Measurements from ENCODE around the gene GCGR. TPM values are rescaled to one million over a fixed set of nuclear protein-coding genes. Genes with fewer than 3 reads are reported as not detected.
A peak's percentile ranks its signal among the peaks of the same experiment; 100 is the strongest.

GCGR gene
- total and polyA plus RNA-seq, 7 experiments from 2014 or later = not detected

- H3K36me3 ChIP-seq (ENCODE audit: control insufficient read depth in 2 of 3, insufficient read depth in 3 of 3, low read length in 3 of 3) = peaks cover 0 to 25% (median 0%) of the 10 kb centered on the region in 3 experiments
- H3K27ac ChIP-seq (ENCODE audit: low read depth, low read length) = no peak overlapping the region
- DNase-seq (no peak), ATAC-seq (peak; percentile 22)
- H3K27me3 ChIP-seq (ENCODE audit: control insufficient read depth in 2 of 2, insufficient read depth in 2 of 2, low read length in 2 of 2) = no peaks in the 10 kb centered on the region
- Mint-ChIP-seq H3K4me3 (no peak overlapping the region), H3K9me3 (no peaks in the 10 kb centered on the region), H3K4me1 (peaks cover 0 to 5% (median 3%) of the 10 kb centered on the region in 7 donors), H3K36me3 (peaks cover 0 to 2% (median 0%) of the 10 kb centered on the region in 5 donors), H3K27me3 (peaks cover 0 to 10% (median 8%) of the 10 kb centered on the region in 5 donors), H3K27ac (no peak overlapping the region)
- no peaks in the 10 kb centered on the region for H3K9me3 ChIP-seq (ENCODE audit: control insufficient read depth in 2 of 3, low read length in 3 of 3)
- H3K4me3 ChIP-seq (ENCODE audit: low read length) = no peak overlapping the region
- H3K4me1 ChIP-seq (ENCODE audit: control insufficient read depth in 2 of 2, insufficient read depth in 2 of 2, low read length in 2 of 2) = no peaks in the 10 kb centered on the region
- ChIA-PET CTCF (no interaction called here), POLR2A (no interaction called here)
- intact Hi-C loops (cut with micrococcal nuclease) = no loop called here
These were observed 17.2 kb downstream of the GCGR start for GRCh38 chr17:81821147-81821546.

- Mint-ChIP-seq H3K9me3 (no peaks in the 10 kb centered on the region), H3K4me1 (peaks cover 0 to 6% (median 5%) of the 10 kb centered on the region in 7 donors), H3K36me3 (peaks cover 0 to 3% (median 0%) of the 10 kb centered on the region in 5 donors), H3K27ac (no peak overlapping the region), H3K4me3 (no peak overlapping the region), H3K27me3 (peaks cover 0 to 8% (median 5%) of the 10 kb centered on the region in 5 donors)
- H3K4me3 ChIP-seq (ENCODE audit: low read length) = no peak overlapping the region
- ATAC-seq (peak; percentile 52), DNase-seq (peak in 1 of 9 donors; percentile 34)
- H3K27me3 ChIP-seq (ENCODE audit: control insufficient read depth in 2 of 2, insufficient read depth in 2 of 2, low read length in 2 of 2) = no peaks in the 10 kb centered on the region
- intact Hi-C loops (cut with micrococcal nuclease) = no loop called here
- ChIA-PET CTCF (no interaction called here), POLR2A (no interaction called here)
- H3K4me1 ChIP-seq (ENCODE audit: control insufficient read depth in 2 of 2, insufficient read depth in 2 of 2, low read length in 2 of 2) = no peaks in the 10 kb centered on the region
- H3K27ac ChIP-seq (ENCODE audit: low read depth, low read length) = no peak overlapping the region
- no peaks in the 10 kb centered on the region for H3K9me3 ChIP-seq (ENCODE audit: control insufficient read depth in 2 of 3, low read length in 3 of 3)
- peaks cover 0 to 25% (median 0%) of the 10 kb centered on the region in 3 experiments for H3K36me3 ChIP-seq (ENCODE audit: control insufficient read depth in 2 of 3, insufficient read depth in 3 of 3, low read length in 3 of 3)
These were observed 17.8 kb downstream of the GCGR start for GRCh38 chr17:81821603-81822311.

GRCh38 chr17:81822312-81822637 lies 18.3 kb downstream of the GCGR start:
- peaks cover 0 to 25% (median 0%) of the 10 kb centered on the region in 3 experiments for H3K36me3 ChIP-seq (ENCODE audit: control insufficient read depth in 2 of 3, insufficient read depth in 3 of 3, low read length in 3 of 3)
- H3K27ac ChIP-seq (ENCODE audit: low read depth, low read length) = no peak overlapping the region
- Mint-ChIP-seq H3K9me3 (no peaks in the 10 kb centered on the region), H3K36me3 (peaks cover 0 to 3% (median 0%) of the 10 kb centered on the region in 5 donors), H3K27me3 (peaks cover 0 to 5% (median 5%) of the 10 kb centered on the region in 5 donors), H3K27ac (no peak overlapping the region), H3K4me1 (peaks cover 0 to 6% (median 5%) of the 10 kb centered on the region in 7 donors), H3K4me3 (no peak overlapping the region)
- no peaks in the 10 kb centered on the region for H3K4me1 ChIP-seq (ENCODE audit: control insufficient read depth in 2 of 2, insufficient read depth in 2 of 2, low read length in 2 of 2)
- no peak overlapping the region for H3K4me3 ChIP-seq (ENCODE audit: low read length)
- CTCF ChIA-PET = no interaction called here
- no peaks in the 10 kb centered on the region for H3K9me3 ChIP-seq (ENCODE audit: control insufficient read depth in 2 of 3, low read length in 3 of 3)
- intact Hi-C loops (cut with micrococcal nuclease) = no loop called here
- POLR2A ChIA-PET = no interaction called here
- ATAC-seq (no peak), DNase-seq (no peak)
- no peaks in the 10 kb centered on the region for H3K27me3 ChIP-seq (ENCODE audit: control insufficient read depth in 2 of 2, insufficient read depth in 2 of 2, low read length in 2 of 2)

GRCh38 chr17:81822996-81823819 lies 19.3 kb downstream of the GCGR start:
- Mint-ChIP-seq H3K27ac (no peak overlapping the region), H3K4me1 (peaks cover under 1 to 6% (median 5%) of the 10 kb centered on the region in 7 donors), H3K4me3 (no peak overlapping the region), H3K27me3 (no peaks in the 10 kb centered on the region), H3K9me3 (no peaks in the 10 kb centered on the region), H3K36me3 (peaks cover 0 to 3% (median 0%) of the 10 kb centered on the region in 5 donors)
- Histone ChIP-seq H3K4me1 (ENCODE audit: control insufficient read depth in 2 of 2, insufficient read depth in 2 of 2, low read length in 2 of 2) (no peaks in the 10 kb centered on the region), H3K9me3 (ENCODE audit: control insufficient read depth in 2 of 3, low read length in 3 of 3) (no peaks in the 10 kb centered on the region), H3K36me3 (ENCODE audit: control insufficient read depth in 2 of 3, insufficient read depth in 3 of 3, low read length in 3 of 3) (peaks cover 0 to 25% (median 0%) of the 10 kb centered on the region in 3 experiments), H3K27me3 (ENCODE audit: control insufficient read depth in 2 of 2, insufficient read depth in 2 of 2, low read length in 2 of 2) (no peaks in the 10 kb centered on the region), H3K27ac (ENCODE audit: low read depth, low read length) (no peak overlapping the region), H3K4me3 (ENCODE audit: low read length) (no peak overlapping the region)
- DNase-seq = no peak
- ChIA-PET CTCF (no interaction called here), POLR2A (no interaction called here)
- intact Hi-C loops (cut with micrococcal nuclease) = no loop called here
- ATAC-seq = no peak

- Mint-ChIP-seq H3K36me3 (peaks cover 0 to 3% (median 0%) of the 10 kb centered on the region in 5 donors), H3K4me3 (no peak overlapping the region), H3K9me3 (no peaks in the 10 kb centered on the region), H3K27me3 (no peaks in the 10 kb centered on the region), H3K4me1 (peaks cover 5 to 11% (median 9%) of the 10 kb centered on the region in 7 donors), H3K27ac (no peak overlapping the region)
- CTCF ChIA-PET = no interaction called here
- ATAC-seq (no peak), DNase-seq (no peak)
- Histone ChIP-seq H3K9me3 (ENCODE audit: control insufficient read depth in 2 of 3, low read length in 3 of 3) (no peaks in the 10 kb centered on the region), H3K4me3 (ENCODE audit: low read length) (no peak overlapping the region), H3K4me1 (ENCODE audit: control insufficient read depth in 2 of 2, insufficient read depth in 2 of 2, low read length in 2 of 2) (no peaks in the 10 kb centered on the region), H3K36me3 (ENCODE audit: control insufficient read depth in 2 of 3, insufficient read depth in 3 of 3, low read length in 3 of 3) (peaks cover 0 to 25% (median 0%) of the 10 kb centered on the region in 3 experiments), H3K27me3 (ENCODE audit: control insufficient read depth in 2 of 2, insufficient read depth in 2 of 2, low read length in 2 of 2) (no peaks in the 10 kb centered on the region), H3K27ac (ENCODE audit: low read depth, low read length) (no peak overlapping the region)
- intact Hi-C loops (cut with micrococcal nuclease) = no loop called here
- POLR2A ChIA-PET = no interaction called here
These were observed 20.0 kb downstream of the GCGR start for GRCh38 chr17:81823820-81824550.

- intact Hi-C loops (cut with micrococcal nuclease) = no loop called here
- DNase-seq (no peak), ATAC-seq (no peak)
- H3K4me3 Mint-ChIP-seq = no peak overlapping the region
- Histone ChIP-seq H3K27ac (ENCODE audit: low read depth, low read length) (no peak overlapping the region), H3K27me3 (ENCODE audit: control insufficient read depth in 2 of 2, insufficient read depth in 2 of 2, low read length in 2 of 2) (no peaks in the 10 kb centered on the region), H3K4me3 (ENCODE audit: low read length) (no peak overlapping the region), H3K4me1 (ENCODE audit: control insufficient read depth in 2 of 2, insufficient read depth in 2 of 2, low read length in 2 of 2) (no peaks in the 10 kb centered on the region), H3K9me3 (ENCODE audit: control insufficient read depth in 2 of 3, low read length in 3 of 3) (no peaks in the 10 kb centered on the region), H3K36me3 (ENCODE audit: control insufficient read depth in 2 of 3, insufficient read depth in 3 of 3, low read length in 3 of 3) (peaks cover 0 to 25% (median 0%) of the 10 kb centered on the region in 3 experiments)
- ChIA-PET CTCF (no interaction called here), POLR2A (no interaction called here)
- no peaks in the 10 kb centered on the region for H3K27me3 Mint-ChIP-seq
- no peak overlapping the region for H3K27ac Mint-ChIP-seq
- peaks cover 5 to 13% (median 9%) of the 10 kb centered on the region in 7 donors for H3K4me1 Mint-ChIP-seq
- H3K36me3 Mint-ChIP-seq = peaks cover 0 to 3% (median 0%) of the 10 kb centered on the region in 5 donors
- no peaks in the 10 kb centered on the region for H3K9me3 Mint-ChIP-seq
These were observed 20.6 kb downstream of the GCGR start for GRCh38 chr17:81824595-81824994.

All from naive thymus-derived CD4-positive, alpha-beta T cell (primary cell).